ENCODE measurements around the gene TKT.
"Not testable (repeated sequence)": the region's sequence is repeated elsewhere in the genome, so short reads cannot be mapped to it uniquely, and the experiment has no call there.

DNA sequence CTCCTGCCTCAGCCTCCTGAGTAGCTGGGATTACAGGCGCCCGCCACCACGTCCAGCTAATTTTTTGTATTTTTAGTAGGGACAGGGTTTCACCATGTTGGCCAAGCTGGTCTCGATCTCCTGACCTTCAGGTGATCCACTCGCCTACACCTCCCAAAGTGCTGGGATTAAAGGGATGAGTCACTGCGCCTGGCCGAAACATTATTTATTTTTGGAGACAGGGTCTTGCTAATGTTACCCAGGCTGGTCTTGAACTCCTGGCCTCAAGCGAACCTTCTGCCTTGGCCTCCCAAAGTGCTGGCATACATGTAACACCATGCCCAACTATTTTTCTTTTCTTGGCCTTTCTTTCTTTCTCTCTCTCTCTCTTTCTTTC is 2.9 kb downstream of the TKT start:
- TF ChIP-seq POLR2A (IDR thresholded peaks at IDR 0.05; ENCODE audit: borderline replicate concordance, extremely low read depth, insufficient read depth, insufficient read length); MAX (IDR thresholded peaks at IDR 0.05); SIN3A (IDR thresholded peaks at IDR 0.05; ENCODE audit: low read depth); ZBTB33 (IDR thresholded peaks at IDR 0.05; ENCODE audit: extremely low read depth, insufficient replicate concordance, low read length); EZH2phosphoT487 (IDR thresholded peaks at IDR 0.05; ENCODE audit: borderline replicate concordance); POLR2AphosphoS5 (IDR thresholded peaks at IDR 0.05; ENCODE audit: low read depth, low read length); TCF7L2 (IDR thresholded peaks at IDR 0.05; ENCODE audit: borderline replicate concordance, extremely low read depth, insufficient read depth, insufficient read length): not testable (repeated sequence)
- TF ChIP-seq, protein P1, sequence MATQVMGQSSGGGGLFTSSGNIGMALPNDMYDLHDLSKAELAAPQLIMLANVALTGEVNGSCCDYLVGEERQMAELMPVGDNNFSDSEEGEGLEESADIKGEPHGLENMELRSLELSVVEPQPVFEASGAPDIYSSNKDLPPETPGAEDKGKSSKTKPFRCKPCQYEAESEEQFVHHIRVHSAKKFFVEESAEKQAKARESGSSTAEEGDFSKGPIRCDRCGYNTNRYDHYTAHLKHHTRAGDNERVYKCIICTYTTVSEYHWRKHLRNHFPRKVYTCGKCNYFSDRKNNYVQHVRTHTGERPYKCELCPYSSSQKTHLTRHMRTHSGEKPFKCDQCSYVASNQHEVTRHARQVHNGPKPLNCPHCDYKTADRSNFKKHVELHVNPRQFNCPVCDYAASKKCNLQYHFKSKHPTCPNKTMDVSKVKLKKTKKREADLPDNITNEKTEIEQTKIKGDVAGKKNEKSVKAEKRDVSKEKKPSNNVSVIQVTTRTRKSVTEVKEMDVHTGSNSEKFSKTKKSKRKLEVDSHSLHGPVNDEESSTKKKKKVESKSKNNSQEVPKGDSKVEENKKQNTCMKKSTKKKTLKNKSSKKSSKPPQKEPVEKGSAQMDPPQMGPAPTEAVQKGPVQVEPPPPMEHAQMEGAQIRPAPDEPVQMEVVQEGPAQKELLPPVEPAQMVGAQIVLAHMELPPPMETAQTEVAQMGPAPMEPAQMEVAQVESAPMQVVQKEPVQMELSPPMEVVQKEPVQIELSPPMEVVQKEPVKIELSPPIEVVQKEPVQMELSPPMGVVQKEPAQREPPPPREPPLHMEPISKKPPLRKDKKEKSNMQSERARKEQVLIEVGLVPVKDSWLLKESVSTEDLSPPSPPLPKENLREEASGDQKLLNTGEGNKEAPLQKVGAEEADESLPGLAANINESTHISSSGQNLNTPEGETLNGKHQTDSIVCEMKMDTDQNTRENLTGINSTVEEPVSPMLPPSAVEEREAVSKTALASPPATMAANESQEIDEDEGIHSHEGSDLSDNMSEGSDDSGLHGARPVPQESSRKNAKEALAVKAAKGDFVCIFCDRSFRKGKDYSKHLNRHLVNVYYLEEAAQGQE (IDR thresholded peaks at IDR 0.05; ENCODE audit: low read depth), result not testable (repeated sequence)
- TF ChIP-seq, protein P2, sequence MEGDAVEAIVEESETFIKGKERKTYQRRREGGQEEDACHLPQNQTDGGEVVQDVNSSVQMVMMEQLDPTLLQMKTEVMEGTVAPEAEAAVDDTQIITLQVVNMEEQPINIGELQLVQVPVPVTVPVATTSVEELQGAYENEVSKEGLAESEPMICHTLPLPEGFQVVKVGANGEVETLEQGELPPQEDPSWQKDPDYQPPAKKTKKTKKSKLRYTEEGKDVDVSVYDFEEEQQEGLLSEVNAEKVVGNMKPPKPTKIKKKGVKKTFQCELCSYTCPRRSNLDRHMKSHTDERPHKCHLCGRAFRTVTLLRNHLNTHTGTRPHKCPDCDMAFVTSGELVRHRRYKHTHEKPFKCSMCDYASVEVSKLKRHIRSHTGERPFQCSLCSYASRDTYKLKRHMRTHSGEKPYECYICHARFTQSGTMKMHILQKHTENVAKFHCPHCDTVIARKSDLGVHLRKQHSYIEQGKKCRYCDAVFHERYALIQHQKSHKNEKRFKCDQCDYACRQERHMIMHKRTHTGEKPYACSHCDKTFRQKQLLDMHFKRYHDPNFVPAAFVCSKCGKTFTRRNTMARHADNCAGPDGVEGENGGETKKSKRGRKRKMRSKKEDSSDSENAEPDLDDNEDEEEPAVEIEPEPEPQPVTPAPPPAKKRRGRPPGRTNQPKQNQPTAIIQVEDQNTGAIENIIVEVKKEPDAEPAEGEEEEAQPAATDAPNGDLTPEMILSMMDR (IDR thresholded peaks at IDR 0.05 in 2 of 3, conservative IDR thresholded peaks at IDR 0.05 in 1 of 3; ENCODE audit: borderline replicate concordance in 1 of 3, insufficient read depth in 1 of 3, low read depth in 2 of 3, low read length in 2 of 3), result not testable (repeated sequence)

Data from HCT116 (cell line).